Activated CD8-positive, alpha-beta memory T cell treated with anti-CD3 and anti-CD28 coated beads for 4 hours (primary cell): ENCODE measurements around the gene PPP1R16B.

Experiments used
- DNase-seq, 2 donors: peaks; one replicate each; pipeline ENCODE4 v3.0.0-alpha.2; 2020; ENCODE audit warnings: low read depth in 2 of 2

PPP1R16B gene

GRCh38 chr20:38877483-38877882 is 72.0 kb downstream of the PPP1R16B start:
- no peak for DNase-seq

- no peak for DNase-seq
Measured at GRCh38 chr20:38878866-38879265, 73.4 kb downstream of the PPP1R16B start.

- DNase-seq = no peak
Measured at GRCh38 chr20:38880952-38881735, 75.6 kb downstream of the PPP1R16B start.

- DNase-seq = no peak
Measured at GRCh38 chr20:38881806-38882440, 76.4 kb downstream of the PPP1R16B start.

GRCh38 chr20:38882600-38882999 is 77.1 kb downstream of the PPP1R16B start:
- no peak for DNase-seq

GRCh38 chr20:38883081-38883980 is 77.8 kb downstream of the PPP1R16B start:
- DNase-seq = no peak

- DNase-seq = no peak
Measured at GRCh38 chr20:38883981-38884733, 78.7 kb downstream of the PPP1R16B start.

- no peak for DNase-seq
Measured at GRCh38 chr20:38885357-38885756, 79.9 kb downstream of the PPP1R16B start.

- DNase-seq = no peak
Measured at GRCh38 chr20:38888059-38888831, 82.7 kb downstream of the PPP1R16B start.

- no peak for DNase-seq
Measured at GRCh38 chr20:38889050-38889449, 83.6 kb downstream of the PPP1R16B start.

GRCh38 chr20:38889792-38890496 is 84.4 kb downstream of the PPP1R16B start:
- DNase-seq = no peak

- DNase-seq = no peak
Measured at GRCh38 chr20:38890497-38890818, 85.0 kb downstream of the PPP1R16B start.

GRCh38 chr20:38892091-38892981 is 86.8 kb downstream of the PPP1R16B start:
- no peak for DNase-seq

GRCh38 chr20:38893056-38893564 is 87.6 kb downstream of the PPP1R16B start:
- DNase-seq = no peak

- peak; percentile 67 to 68 for DNase-seq
Measured at GRCh38 chr20:38893565-38894090, 88.1 kb downstream of the PPP1R16B start.

GRCh38 chr20:38894091-38894847 is 88.8 kb downstream of the PPP1R16B start:
- DNase-seq = no peak

- no peak for DNase-seq
Measured at GRCh38 chr20:38895098-38895949, 89.8 kb downstream of the PPP1R16B start.
